ENCODE data around the gene SMYD3. TPM values are rescaled to one million over a fixed set of nuclear protein-coding genes. Genes with fewer than 3 reads are reported as not detected.
A peak's percentile ranks its signal among the peaks of the same experiment; 100 is the strongest.

The SMYD3 gene
- total RNA-seq, 1 donor from 2014 or later: 29.2 TPM

GRCh38 chr1:245797592-245798348 lies 709.3 kb downstream of the SMYD3 start:
- peak; percentile 37 for TF ChIP-seq CTCF (IDR thresholded peaks at IDR 0.05; ENCODE audit: insufficient read depth, low read length, poor library complexity, severe bottlenecking)
- DNase-seq (ENCODE audit: low read depth): no peak
- H3K27me3 ChIP-seq (ENCODE audit: control insufficient read depth, insufficient read depth, low read length): no peaks in the 10 kb centered on the region
- H3K36me3 ChIP-seq (ENCODE audit: control insufficient read depth, insufficient read depth, low read length): no peaks in the 10 kb centered on the region
- no peak overlapping the region for H3K4me3 ChIP-seq (ENCODE audit: low read depth, low read length)

GRCh38 chr1:245791410-245792312 lies 715.4 kb downstream of the SMYD3 start:
- TF ChIP-seq CTCF (IDR thresholded peaks at IDR 0.05; ENCODE audit: insufficient read depth, low read length, poor library complexity, severe bottlenecking): no peak
- H3K4me3 ChIP-seq (ENCODE audit: low read depth, low read length): no peak overlapping the region
- H3K36me3 ChIP-seq (ENCODE audit: control insufficient read depth, insufficient read depth, low read length): no peaks in the 10 kb centered on the region
- no peak for DNase-seq (ENCODE audit: low read depth)
- no peaks in the 10 kb centered on the region for H3K27me3 ChIP-seq (ENCODE audit: control insufficient read depth, insufficient read depth, low read length)

- H3K27me3 ChIP-seq (ENCODE audit: control insufficient read depth, insufficient read depth, low read length): no peaks in the 10 kb centered on the region
- H3K36me3 ChIP-seq (ENCODE audit: control insufficient read depth, insufficient read depth, low read length): no peaks in the 10 kb centered on the region
- TF ChIP-seq CTCF (IDR thresholded peaks at IDR 0.05; ENCODE audit: insufficient read depth, low read length, poor library complexity, severe bottlenecking): no peak
- no peak overlapping the region for H3K4me3 ChIP-seq (ENCODE audit: low read depth, low read length)
- DNase-seq (ENCODE audit: low read depth): no peak
Observed at GRCh38 chr1:245790441-245790840, 716.6 kb downstream of the SMYD3 start.

- Histone ChIP-seq H3K27me3 (ENCODE audit: control insufficient read depth, insufficient read depth, low read length) (no peaks in the 10 kb centered on the region), H3K4me3 (ENCODE audit: low read depth, low read length) (no peak overlapping the region), H3K36me3 (ENCODE audit: control insufficient read depth, insufficient read depth, low read length) (no peaks in the 10 kb centered on the region)
- TF ChIP-seq CTCF (IDR thresholded peaks at IDR 0.05; ENCODE audit: insufficient read depth, low read length, poor library complexity, severe bottlenecking): no peak
- DNase-seq (ENCODE audit: low read depth): no peak
Observed at GRCh38 chr1:245788886-245789285, 718.2 kb downstream of the SMYD3 start.

- TF ChIP-seq CTCF (IDR thresholded peaks at IDR 0.05; ENCODE audit: insufficient read depth, low read length, poor library complexity, severe bottlenecking): no peak
- Histone ChIP-seq H3K36me3 (ENCODE audit: control insufficient read depth, insufficient read depth, low read length) (no peaks in the 10 kb centered on the region), H3K27me3 (ENCODE audit: control insufficient read depth, insufficient read depth, low read length) (no peaks in the 10 kb centered on the region), H3K4me3 (ENCODE audit: low read depth, low read length) (no peak overlapping the region)
- DNase-seq (ENCODE audit: low read depth): peak; percentile 97
Observed at GRCh38 chr1:245788269-245788668, 718.8 kb downstream of the SMYD3 start.

All from kidney epithelial cell (primary cell).